ENCODE measurements around the gene RARG.
A peak's percentile ranks its signal among the peaks of the same experiment; 100 is the strongest.
"Not testable (repeated sequence)": the region's sequence is repeated elsewhere in the genome, so short reads cannot be mapped to it uniquely, and the experiment has no call there.

Gene RARG

GRCh38 chr12:53193040-53193439 is 39.0 kb downstream of the RARG start:
- no peak for DNase-seq (ENCODE audit: low read depth in 4 of 4, low spot score in 1 of 4)

- DNase-seq (ENCODE audit: low read depth in 4 of 4, low spot score in 1 of 4) = no peak
Observed at GRCh38 chr12:53192531-53193021, 39.4 kb downstream of the RARG start.

GRCh38 chr12:53191885-53192530 is 40.0 kb downstream of the RARG start:
- no peak for DNase-seq (ENCODE audit: low read depth in 4 of 4, low spot score in 1 of 4)

GRCh38 chr12:53191096-53191884 is 40.7 kb downstream of the RARG start:
- DNase-seq (ENCODE audit: low read depth in 4 of 4, low spot score in 1 of 4) = no peak

GRCh38 chr12:53190108-53190729 is 41.8 kb downstream of the RARG start:
- peak in 1 of 4 experiments; percentile 38 for DNase-seq (ENCODE audit: low read depth in 4 of 4, low spot score in 1 of 4)

GRCh38 chr12:53187145-53187899 is 44.7 kb downstream of the RARG start:
- DNase-seq (ENCODE audit: low read depth in 4 of 4, low spot score in 1 of 4) = no peak

GRCh38 chr12:53186745-53187144 is 45.3 kb downstream of the RARG start:
- no peak for DNase-seq (ENCODE audit: low read depth in 4 of 4, low spot score in 1 of 4)

GRCh38 chr12:53185582-53186153 is 46.3 kb downstream of the RARG start:
- no peak for DNase-seq (ENCODE audit: low read depth in 4 of 4, low spot score in 1 of 4)

- DNase-seq (ENCODE audit: low read depth in 4 of 4, low spot score in 1 of 4) = no peak
Observed at GRCh38 chr12:53184828-53185227, 47.2 kb downstream of the RARG start.

- DNase-seq (ENCODE audit: low read depth in 4 of 4, low spot score in 1 of 4) = no peak
Observed at GRCh38 chr12:53182903-53183302, 49.1 kb downstream of the RARG start.

GRCh38 chr12:53181935-53182334 is 50.1 kb downstream of the RARG start:
- DNase-seq (ENCODE audit: low read depth in 4 of 4, low spot score in 1 of 4) = no peak

GRCh38 chr12:53180931-53181645 is 50.9 kb downstream of the RARG start:
- peak; percentile 45 to 72 (median 60) for DNase-seq (ENCODE audit: low read depth in 4 of 4, low spot score in 1 of 4)

GRCh38 chr12:53180220-53180930 is 51.6 kb downstream of the RARG start, which contains the start of the genes CSAD and ZNF740:
Gene CSAD, minus strand, starts transcription at chr12:53180925. Its CDS starts 7,455 bp downstream, at chr12:53173470.
Gene ZNF740, plus strand, starts transcription at chr12:53180722. Its CDS starts 1,262 bp downstream, at chr12:53181984.
- peak; percentile 94 to 99 (median 96) for DNase-seq (ENCODE audit: low read depth in 4 of 4, low spot score in 1 of 4)

GRCh38 chr12:53179687-53180219 is 52.3 kb downstream of the RARG start:
- DNase-seq (ENCODE audit: low read depth in 4 of 4, low spot score in 1 of 4) = no peak

GRCh38 chr12:53178803-53179202 is 53.2 kb downstream of the RARG start:
- not testable (repeated sequence) for DNase-seq (ENCODE audit: low read depth in 4 of 4, low spot score in 1 of 4)

GRCh38 chr12:53177447-53177846 is 54.6 kb downstream of the RARG start:
- not testable (repeated sequence) for DNase-seq (ENCODE audit: low read depth in 4 of 4, low spot score in 1 of 4)

GRCh38 chr12:53176750-53177149 is 55.3 kb downstream of the RARG start:
- no peak for DNase-seq (ENCODE audit: low read depth in 4 of 4, low spot score in 1 of 4)

- no peak for DNase-seq (ENCODE audit: low read depth in 4 of 4, low spot score in 1 of 4)
Observed at GRCh38 chr12:53174881-53175491, 57.0 kb downstream of the RARG start.

Measured in stimulated activated CD4-positive, alpha-beta T cell treated with anti-CD3 and anti-CD28 coated beads, Interleukin-1b, Interleukin-23, amount 100 ng/mL, for 24 hours (primary cell).